Tibial nerve (tissue), 3 donors: Measurements from ENCODE around the gene PLXDC2.

ENCODE experiments used
- POLR2A ChIP-seq, 2 donors: fragments of 450-650 bp; IDR thresholded peaks; one replicate each; pipeline ENCODE4 v1.6.1; 2017; ENCODE audit warnings: antibody characterized with exemption in 2 of 2, mild to moderate bottlenecking in 2 of 2, moderate library complexity in 2 of 2
- TF ChIP-seq, protein P1 (sequence below), 5 experiments: fragments of 200-600 bp in 3 of 5; fragments of 450-650 bp in 2 of 5; sonication (generic) in 3 of 5; IDR thresholded peaks; one replicate each; pipeline ENCODE4 v1.5.1; 2016 to 2019; ENCODE audit warnings: antibody characterized with exemption in 5 of 5, mild to moderate bottlenecking in 3 of 5, moderate library complexity in 2 of 5

DNA sequence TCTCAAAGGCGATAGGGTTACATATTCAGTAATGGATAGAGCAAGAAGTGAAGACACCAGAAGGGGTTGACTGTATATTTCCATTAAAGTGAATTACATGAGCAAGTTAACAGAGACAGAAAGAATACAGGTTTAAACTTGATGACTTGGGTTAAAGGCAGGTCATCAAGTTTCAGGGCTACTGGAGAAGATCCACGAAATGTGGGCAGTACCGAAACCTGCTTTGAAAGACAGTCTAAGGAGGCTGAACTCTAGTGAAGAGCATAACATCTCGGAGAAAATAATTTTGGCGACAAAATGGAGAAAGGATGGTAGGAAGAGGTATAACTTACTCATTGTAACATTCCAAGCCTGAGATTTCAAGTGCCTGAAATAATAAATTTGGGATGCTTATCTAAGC is 26.6 kb upstream of the PLXDC2 start:
- TF ChIP-seq, protein P1, sequence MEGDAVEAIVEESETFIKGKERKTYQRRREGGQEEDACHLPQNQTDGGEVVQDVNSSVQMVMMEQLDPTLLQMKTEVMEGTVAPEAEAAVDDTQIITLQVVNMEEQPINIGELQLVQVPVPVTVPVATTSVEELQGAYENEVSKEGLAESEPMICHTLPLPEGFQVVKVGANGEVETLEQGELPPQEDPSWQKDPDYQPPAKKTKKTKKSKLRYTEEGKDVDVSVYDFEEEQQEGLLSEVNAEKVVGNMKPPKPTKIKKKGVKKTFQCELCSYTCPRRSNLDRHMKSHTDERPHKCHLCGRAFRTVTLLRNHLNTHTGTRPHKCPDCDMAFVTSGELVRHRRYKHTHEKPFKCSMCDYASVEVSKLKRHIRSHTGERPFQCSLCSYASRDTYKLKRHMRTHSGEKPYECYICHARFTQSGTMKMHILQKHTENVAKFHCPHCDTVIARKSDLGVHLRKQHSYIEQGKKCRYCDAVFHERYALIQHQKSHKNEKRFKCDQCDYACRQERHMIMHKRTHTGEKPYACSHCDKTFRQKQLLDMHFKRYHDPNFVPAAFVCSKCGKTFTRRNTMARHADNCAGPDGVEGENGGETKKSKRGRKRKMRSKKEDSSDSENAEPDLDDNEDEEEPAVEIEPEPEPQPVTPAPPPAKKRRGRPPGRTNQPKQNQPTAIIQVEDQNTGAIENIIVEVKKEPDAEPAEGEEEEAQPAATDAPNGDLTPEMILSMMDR (IDR thresholded peaks at IDR 0.05), result no peak
- TF ChIP-seq POLR2A (IDR thresholded peaks at IDR 0.05), result no peak
